ENCODE measurements around the gene TRPV2.

DNA sequence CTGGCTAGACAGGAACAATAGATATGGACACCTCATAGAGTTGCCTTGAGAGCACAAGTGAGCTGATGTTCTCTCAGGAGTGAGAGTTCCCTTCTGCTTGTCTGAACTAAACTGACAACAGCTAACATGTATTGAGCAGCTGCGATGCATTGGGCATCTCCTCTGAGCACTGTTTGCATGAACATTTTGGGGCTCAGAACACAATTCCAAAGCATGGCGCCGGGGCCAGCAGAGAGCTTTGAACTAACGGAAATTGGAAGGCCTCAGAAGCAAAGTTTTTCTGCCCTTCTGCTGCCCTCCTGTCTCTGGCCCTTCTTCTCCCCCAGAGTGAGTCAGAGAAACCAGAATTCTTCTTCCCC lies 38.1 kb downstream of the TRPV2 start:
- TF ChIP-seq, protein P1, sequence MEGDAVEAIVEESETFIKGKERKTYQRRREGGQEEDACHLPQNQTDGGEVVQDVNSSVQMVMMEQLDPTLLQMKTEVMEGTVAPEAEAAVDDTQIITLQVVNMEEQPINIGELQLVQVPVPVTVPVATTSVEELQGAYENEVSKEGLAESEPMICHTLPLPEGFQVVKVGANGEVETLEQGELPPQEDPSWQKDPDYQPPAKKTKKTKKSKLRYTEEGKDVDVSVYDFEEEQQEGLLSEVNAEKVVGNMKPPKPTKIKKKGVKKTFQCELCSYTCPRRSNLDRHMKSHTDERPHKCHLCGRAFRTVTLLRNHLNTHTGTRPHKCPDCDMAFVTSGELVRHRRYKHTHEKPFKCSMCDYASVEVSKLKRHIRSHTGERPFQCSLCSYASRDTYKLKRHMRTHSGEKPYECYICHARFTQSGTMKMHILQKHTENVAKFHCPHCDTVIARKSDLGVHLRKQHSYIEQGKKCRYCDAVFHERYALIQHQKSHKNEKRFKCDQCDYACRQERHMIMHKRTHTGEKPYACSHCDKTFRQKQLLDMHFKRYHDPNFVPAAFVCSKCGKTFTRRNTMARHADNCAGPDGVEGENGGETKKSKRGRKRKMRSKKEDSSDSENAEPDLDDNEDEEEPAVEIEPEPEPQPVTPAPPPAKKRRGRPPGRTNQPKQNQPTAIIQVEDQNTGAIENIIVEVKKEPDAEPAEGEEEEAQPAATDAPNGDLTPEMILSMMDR (IDR thresholded peaks at IDR 0.05; ENCODE audit: low read depth, low read length, missing input control) = no peak
- TF ChIP-seq NR2F2 (IDR thresholded peaks at IDR 0.05) (no peak), HNF4G (IDR thresholded peaks at IDR 0.05) (no peak), FOXA2 (IDR thresholded peaks at IDR 0.05) (no peak), RAD21 (IDR thresholded peaks at IDR 0.05) (no peak), YY1 (IDR thresholded peaks at IDR 0.05) (no peak), TAF1 (conservative IDR thresholded peaks at IDR 0.05) (no peak)
- TF ChIP-seq, protein P2, sequence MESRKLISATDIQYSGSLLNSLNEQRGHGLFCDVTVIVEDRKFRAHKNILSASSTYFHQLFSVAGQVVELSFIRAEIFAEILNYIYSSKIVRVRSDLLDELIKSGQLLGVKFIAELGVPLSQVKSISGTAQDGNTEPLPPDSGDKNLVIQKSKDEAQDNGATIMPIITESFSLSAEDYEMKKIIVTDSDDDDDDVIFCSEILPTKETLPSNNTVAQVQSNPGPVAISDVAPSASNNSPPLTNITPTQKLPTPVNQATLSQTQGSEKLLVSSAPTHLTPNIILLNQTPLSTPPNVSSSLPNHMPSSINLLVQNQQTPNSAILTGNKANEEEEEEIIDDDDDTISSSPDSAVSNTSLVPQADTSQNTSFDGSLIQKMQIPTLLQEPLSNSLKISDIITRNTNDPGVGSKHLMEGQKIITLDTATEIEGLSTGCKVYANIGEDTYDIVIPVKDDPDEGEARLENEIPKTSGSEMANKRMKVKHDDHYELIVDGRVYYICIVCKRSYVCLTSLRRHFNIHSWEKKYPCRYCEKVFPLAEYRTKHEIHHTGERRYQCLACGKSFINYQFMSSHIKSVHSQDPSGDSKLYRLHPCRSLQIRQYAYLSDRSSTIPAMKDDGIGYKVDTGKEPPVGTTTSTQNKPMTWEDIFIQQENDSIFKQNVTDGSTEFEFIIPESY (IDR thresholded peaks at IDR 0.05) = no peak
